ENCODE measurements around the gene PLCB4.

Gene PLCB4

GRCh38 chr20:9134346-9134745 lies 65.5 kb downstream of the PLCB4 start:
- TF ChIP-seq CTCF (IDR thresholded peaks at IDR 0.05): no peak

GRCh38 chr20:9136114-9136513 lies 67.2 kb downstream of the PLCB4 start:
- H3K9me3 ChIP-seq: peaks cover 4 to 21% (median 7%) of the 10 kb centered on the region in 3 donors
- no peaks in the 10 kb centered on the region for H3K36me3 ChIP-seq
- H3K27ac ChIP-seq: no peak overlapping the region
- H3K4me3 ChIP-seq: no peak overlapping the region
- no peak for TF ChIP-seq CTCF (IDR thresholded peaks at IDR 0.05)
- no peak for DNase-seq
- H3K4me1 ChIP-seq: no peaks in the 10 kb centered on the region
- H3K27me3 ChIP-seq: no peaks in the 10 kb centered on the region
- intact Hi-C loops (cut with DNase I; ENCODE audit: low total_unique reads): no loop called here

More at GRCh38 chr20:9134346-9134745, 65.5 kb downstream of the PLCB4 start:
- H3K27ac ChIP-seq: no peak overlapping the region
- H3K4me1 ChIP-seq: peaks cover 0 to 15% (median 3%) of the 10 kb centered on the region in 4 donors
- peaks cover 4 to 18% (median 7%) of the 10 kb centered on the region in 3 donors for H3K9me3 ChIP-seq
- H3K4me3 ChIP-seq: no peak overlapping the region
- H3K27me3 ChIP-seq: no peaks in the 10 kb centered on the region
- intact Hi-C loops (cut with DNase I; ENCODE audit: low total_unique reads): no loop called here
- H3K36me3 ChIP-seq: no peaks in the 10 kb centered on the region
- DNase-seq: no peak

- no peaks in the 10 kb centered on the region for H3K36me3 ChIP-seq
- DNase-seq: no peak
- intact Hi-C loops (cut with DNase I; ENCODE audit: low total_unique reads): no loop called here
- H3K9me3 ChIP-seq: peaks cover 0 to 12% (median 2%) of the 10 kb centered on the region in 3 donors
- no peak overlapping the region for H3K27ac ChIP-seq
- no peaks in the 10 kb centered on the region for H3K27me3 ChIP-seq
- TF ChIP-seq CTCF (IDR thresholded peaks at IDR 0.05): no peak
- H3K4me1 ChIP-seq: no peaks in the 10 kb centered on the region
- no peak overlapping the region for H3K4me3 ChIP-seq
Observed at GRCh38 chr20:9137001-9137400, 68.1 kb downstream of the PLCB4 start.

- TF ChIP-seq CTCF (IDR thresholded peaks at IDR 0.05): no peak
- Histone ChIP-seq H3K36me3 (no peaks in the 10 kb centered on the region), H3K27me3 (no peaks in the 10 kb centered on the region), H3K4me3 (no peak overlapping the region), H3K4me1 (peaks cover 0 to 10% (median 4%) of the 10 kb centered on the region in 4 donors), H3K9me3 (peaks cover 0 to 9% (median 0%) of the 10 kb centered on the region in 3 donors), H3K27ac (no peak overlapping the region)
- no peak for DNase-seq
- intact Hi-C loops (cut with DNase I; ENCODE audit: low total_unique reads): no loop called here
Observed at GRCh38 chr20:9139106-9139833, 70.4 kb downstream of the PLCB4 start.

- intact Hi-C loops (cut with DNase I; ENCODE audit: low total_unique reads): no loop called here
- no peak overlapping the region for H3K4me3 ChIP-seq
- peaks cover 0 to 20% (median 6%) of the 10 kb centered on the region in 4 donors for H3K4me1 ChIP-seq
- H3K9me3 ChIP-seq: peaks cover 0 to 9% (median 0%) of the 10 kb centered on the region in 3 donors
- no peaks in the 10 kb centered on the region for H3K36me3 ChIP-seq
- DNase-seq: no peak
- no peaks in the 10 kb centered on the region for H3K27me3 ChIP-seq
- TF ChIP-seq CTCF (IDR thresholded peaks at IDR 0.05): no peak
- H3K27ac ChIP-seq: no peak overlapping the region
Observed at GRCh38 chr20:9140162-9140760, 71.4 kb downstream of the PLCB4 start.
